H9 (cell line): Measurements from ENCODE around the gene CASTOR1. TPM values are rescaled to one million over a fixed set of nuclear protein-coding genes. Genes with fewer than 3 reads are reported as not detected.

Source experiments
- DNase-seq: peaks from one replicate; pipeline ENCODE4 v3.0.0-alpha.2; 2017
- H2AFZ ChIP-seq: one replicate; pipeline ENCODE4 v1.6.1; 2013; ENCODE audit warnings: mild to moderate bottlenecking, low read length, control low read depth, moderate library complexity
- H2AK5ac ChIP-seq: 2 replicates; pipeline ENCODE4 v1.6.1; 2013; ENCODE audit warnings: low read length, control low read depth, mixed read lengths; ENCODE audit not compliant: insufficient read length
- H2BK120ac ChIP-seq: one replicate; pipeline ENCODE4 v1.6.1; 2013; ENCODE audit warnings: low read depth, mild to moderate bottlenecking, low read length, control low read depth, inconsistent platforms; ENCODE audit not compliant: poor library complexity, severe bottlenecking
- H2BK12ac ChIP-seq: 2 replicates; pipeline ENCODE4 v1.6.1; 2013; ENCODE audit warnings: low read length, control low read depth, mixed read lengths, low read depth; ENCODE audit not compliant: insufficient read length
- H2BK15ac ChIP-seq: 2 replicates; pipeline ENCODE4 v1.6.1; 2013; ENCODE audit warnings: low read depth, low read length, control low read depth
- H2BK20ac ChIP-seq: one replicate; pipeline ENCODE4 v1.6.1; 2013; ENCODE audit warnings: low read depth, mild to moderate bottlenecking, low read length, control low read depth, inconsistent platforms; ENCODE audit not compliant: poor library complexity, severe bottlenecking
- H2BK5ac ChIP-seq: 2 replicates; pipeline ENCODE4 v1.6.1; 2013; ENCODE audit warnings: low read length, control low read depth, mixed read lengths; ENCODE audit not compliant: insufficient read length
- H3K14ac ChIP-seq: 2 replicates; pipeline ENCODE4 v1.6.1; 2013; ENCODE audit warnings: low read length, control low read depth; ENCODE audit not compliant: insufficient read depth
- H3K18ac ChIP-seq: 2 replicates; pipeline ENCODE4 v1.6.1; 2013; ENCODE audit warnings: low read depth, mild to moderate bottlenecking, mixed read lengths, low read length, control low read depth; ENCODE audit not compliant: insufficient read length
- H3K23ac ChIP-seq: 2 replicates; pipeline ENCODE4 v1.6.1; 2013; ENCODE audit warnings: low read length, control low read depth, mixed read lengths, low read depth; ENCODE audit not compliant: insufficient read length
- H3K23me2 ChIP-seq: 2 replicates; pipeline ENCODE4 v1.6.1; 2013; ENCODE audit warnings: low read depth, mild to moderate bottlenecking, mixed read lengths, low read length, control low read depth; ENCODE audit not compliant: insufficient read length, poor library complexity, severe bottlenecking
- H3K27ac ChIP-seq: 2 replicates; pipeline ENCODE4 v1.5.1; 2013; ENCODE audit warnings: low read length, control low read depth, mixed read lengths, low read depth; ENCODE audit not compliant: insufficient read length
- H3K27me3 ChIP-seq: 2 replicates; pipeline ENCODE4 v1.6.1; 2013; ENCODE audit warnings: low read length, control low read depth, inconsistent platforms; ENCODE audit not compliant: insufficient read depth
- H3K4ac ChIP-seq: 2 replicates; pipeline ENCODE4 v1.6.1; 2013; ENCODE audit warnings: low read depth, mild to moderate bottlenecking, control low read depth, inconsistent platforms, low read length, moderate library complexity
- H3K4me1 ChIP-seq: 2 replicates; pipeline ENCODE4 v1.6.1; 2013; ENCODE audit warnings: low read length, control low read depth, inconsistent platforms; ENCODE audit not compliant: insufficient read depth
- H3K4me2 ChIP-seq: 2 replicates; pipeline ENCODE4 v1.6.1; 2013; ENCODE audit warnings: low read length, control low read depth, mixed read lengths; ENCODE audit not compliant: insufficient read length, insufficient read depth
- H3K56ac ChIP-seq: 2 replicates; pipeline ENCODE4 v1.6.1; 2013; ENCODE audit warnings: low read depth, mild to moderate bottlenecking, mixed read lengths, low read length, control low read depth; ENCODE audit not compliant: insufficient read length
- H3K79me1 ChIP-seq: 2 replicates; pipeline ENCODE4 v1.6.1; 2013; ENCODE audit warnings: low read depth, mild to moderate bottlenecking, moderate library complexity, low read length, control low read depth, inconsistent platforms; ENCODE audit not compliant: insufficient read depth, poor library complexity, severe bottlenecking
- H3K79me2 ChIP-seq: 2 replicates; pipeline ENCODE4 v1.6.1; 2013; ENCODE audit warnings: low read length, control low read depth, inconsistent platforms; ENCODE audit not compliant: insufficient read depth
- H3K9ac ChIP-seq: 2 replicates; pipeline ENCODE4 v1.6.1; 2013; ENCODE audit warnings: low read length, control low read depth, mixed read lengths; ENCODE audit not compliant: insufficient read length; ENCODE audit errors: extremely low read depth
- H3K9me3 ChIP-seq: one replicate; pipeline ENCODE4 v1.6.1; 2013; ENCODE audit warnings: low read depth, low read length, inconsistent platforms; ENCODE audit not compliant: control insufficient read depth
- H3T11ph ChIP-seq: one replicate; pipeline ENCODE4 v1.6.1; 2013; ENCODE audit warnings: mild to moderate bottlenecking, low read length, control low read depth, inconsistent platforms
- H4K20me1 ChIP-seq: one replicate; pipeline ENCODE4 v1.6.1; 2013; ENCODE audit not compliant: control insufficient read depth, insufficient read length, insufficient read depth
- H4K5ac ChIP-seq: 2 replicates; pipeline ENCODE4 v1.6.1; 2013; ENCODE audit warnings: low read depth, mild to moderate bottlenecking, mixed read lengths, low read length, control low read depth; ENCODE audit not compliant: insufficient read length
- H4K8ac ChIP-seq: replicated peaks from 2 replicates; pipeline ENCODE4 v1.6.1; 2013; ENCODE audit warnings: low read length, control low read depth, mixed read lengths, low read depth; ENCODE audit not compliant: insufficient read length
- H4K91ac ChIP-seq: 2 replicates; pipeline ENCODE4 v1.6.1; 2013; ENCODE audit warnings: low read depth, mild to moderate bottlenecking, moderate library complexity, mixed read lengths, low read length, control low read depth; ENCODE audit not compliant: insufficient read length
- H3K27ac Mint-ChIP-seq, 3 experiments: 2 replicates in 2 of 3; 3 replicates in 1 of 3; pipeline ENCODE4 v1.8.0; 2020 to 2021; ENCODE audit warnings: mixed read lengths in 3 of 3, mild to moderate bottlenecking in 1 of 3, moderate library complexity in 1 of 3
- H3K27me3 Mint-ChIP-seq: 2 replicates; pipeline ENCODE4 v1.8.0; 2021; ENCODE audit warnings: low read depth, mild to moderate bottlenecking, moderate library complexity, mixed read lengths
- H3K36me3 Mint-ChIP-seq, 3 experiments: 2 replicates in 2 of 3; 3 replicates in 1 of 3; pipeline ENCODE4 v1.8.0; 2020 to 2021; ENCODE audit warnings: low read depth in 3 of 3, mixed read lengths in 3 of 3; ENCODE audit not compliant: insufficient read depth in 1 of 3
- H3K4me1 Mint-ChIP-seq, 2 experiments: 2 replicates each; pipeline ENCODE4 v1.8.0; 2020; ENCODE audit warnings: mixed read lengths in 2 of 2
- H3K4me3 Mint-ChIP-seq, 2 experiments: 2 replicates in 1 of 2; 3 replicates in 1 of 2; pipeline ENCODE4 v1.8.0; 2020 to 2021; ENCODE audit warnings: mild to moderate bottlenecking in 2 of 2, mixed read lengths in 2 of 2, moderate library complexity in 1 of 2
- H3K9me3 Mint-ChIP-seq, 2 experiments: 2 replicates in 1 of 2; 3 replicates in 1 of 2; pipeline ENCODE4 v1.8.0; 2020; ENCODE audit warnings: mild to moderate bottlenecking in 2 of 2, mixed read lengths in 2 of 2, moderate library complexity in 1 of 2
- CTCF ChIP-seq: fragments of 200-600 bp; sonication (generic); conservative IDR thresholded peaks from 3 replicates; pipeline ENCODE4 v1.8.0; 2021; ENCODE audit warnings: antibody characterized with exemption, mild to moderate bottlenecking
- WGBS: extraction: QIAGEN DNeasy Blood & Tissue Kit; methylation state at CpG from one replicate; pipeline ENCODE4 v1.1.7; 2013; ENCODE audit warnings: missing lambda C conversion rate, low lambda C conversion rate, mixed read lengths; ENCODE audit not compliant: insufficient read length; ENCODE audit errors: extremely low coverage; 5-methylcytosine and 5-hydroxymethylcytosine counted together
- total RNA-seq: library from RNA; stranded (reverse); gene quantifications from 2 replicates; pipeline ENCODE4 v1.2.1, GENCODE V29; 2021

The CASTOR1 gene
- total RNA-seq, 1 experiment from 2014 or later: 8.8 TPM

DNA sequence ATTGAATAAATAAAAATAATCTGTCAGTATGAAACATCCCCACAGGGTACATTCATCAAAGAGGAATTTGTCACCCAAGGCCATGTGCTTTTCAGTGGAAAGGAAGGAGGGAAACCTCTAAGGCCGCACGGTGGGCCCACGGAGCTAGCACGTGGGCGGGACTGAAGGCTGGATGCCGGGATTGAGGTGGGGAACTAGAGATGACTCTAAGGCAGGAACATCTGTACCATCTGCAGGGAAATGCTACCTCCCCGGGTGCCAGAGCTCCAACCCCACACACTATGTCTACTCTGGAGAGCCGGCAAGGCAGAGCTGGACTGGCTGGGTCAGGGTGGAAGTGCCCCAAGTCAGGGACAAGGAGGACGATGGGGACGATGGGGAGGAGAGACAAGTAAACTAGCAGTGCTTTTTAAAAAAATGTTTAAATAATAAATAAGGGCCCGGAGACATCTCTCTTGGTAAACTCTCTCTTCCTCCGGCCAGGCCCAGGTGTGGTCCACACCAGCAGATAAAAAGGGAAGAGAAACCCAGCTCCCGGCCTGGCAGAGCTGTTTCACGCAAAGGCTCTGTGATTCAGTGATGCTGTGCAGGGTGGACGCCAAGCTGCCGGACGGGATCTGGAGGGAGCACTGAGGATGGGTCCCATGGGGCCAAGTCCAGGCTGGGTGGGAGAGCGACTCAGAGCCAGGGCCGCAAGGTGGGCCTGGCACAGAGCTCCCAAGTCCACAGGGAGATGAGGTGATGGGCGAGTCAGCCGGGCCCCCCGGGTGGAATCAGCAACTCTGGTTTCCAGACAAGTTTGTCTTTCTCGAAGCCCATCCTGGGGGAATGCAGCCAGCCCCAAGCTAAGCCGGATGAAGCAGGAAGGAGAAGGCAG, 48.5 kb downstream of the CASTOR1 start:
- no peak overlapping the region for H3K4me3 Mint-ChIP-seq

More for the DNA sequence above, 48.5 kb downstream of the CASTOR1 start:
- Histone ChIP-seq H3K23me2 (peaks cover 5% of the 10 kb centered on the region), H2AK5ac (no peak overlapping the region), H2AFZ (no peak overlapping the region), H2BK15ac (no peak overlapping the region), H3K79me1 (no peaks in the 10 kb centered on the region), H4K5ac (no peak overlapping the region), H3K4ac (no peak overlapping the region), H3T11ph (no peak overlapping the region), H3K4me1 (peaks cover 3% of the 10 kb centered on the region), H2BK20ac (no peak overlapping the region), H4K20me1 (peaks cover 3% of the 10 kb centered on the region), H2BK5ac (no peak overlapping the region), H4K91ac (no peak overlapping the region), H3K23ac (no peak overlapping the region), H3K9ac (no peak overlapping the region), H3K18ac (no peak overlapping the region), H3K9me3 (no peaks in the 10 kb centered on the region), H3K27ac (no peak overlapping the region), H2BK12ac (no peak overlapping the region), H3K56ac (no peak overlapping the region), H2BK120ac (no peak overlapping the region), H3K79me2 (no peaks in the 10 kb centered on the region), H4K8ac (no peak overlapping the region), H3K27me3 (no peaks in the 10 kb centered on the region), H3K4me2 (no peak overlapping the region), H3K14ac (no peak overlapping the region)
- Mint-ChIP-seq H3K36me3 (peaks cover 0 to 20% (median 7%) of the 10 kb centered on the region in 3 experiments; a peak in 3 of 7 replicates), H3K4me1 (peaks cover 36 to 43% of the 10 kb centered on the region in 2 experiments), H3K27me3 (peaks cover 5% of the 10 kb centered on the region; the same call in 1 of the 2 replicates), H3K27ac (peak overlapping the region in 1 of 3 experiments; percentile 59; a peak in 2 of 7 replicates), H3K9me3 (peaks cover 0 to 2% of the 10 kb centered on the region in 2 experiments; a peak in 1 of 5 replicates)
- WGBS: no CpG with 5 or more reads among the region's 24 CpGs
- no peak for DNase-seq
- no peak for TF ChIP-seq CTCF
